GM13976 (cell line): ENCODE results near the gene SMAD5.

Experiments used
- DNase-seq: peaks from one replicate; pipeline ENCODE4 v3.0.0; 2012; ENCODE audit warnings: low spot score
- CTCF ChIP-seq: IDR thresholded peaks from 2 replicates; pipeline ENCODE4 v1.5.1; 2012; ENCODE audit warnings: borderline replicate concordance, mild to moderate bottlenecking; ENCODE audit not compliant: insufficient read depth; ENCODE audit errors: extremely low read depth, missing control alignments, control extremely low read depth
- in situ Hi-C: fragments of 300-500 bp; cut with MboI; formaldehyde crosslinking; loops from one replicate; pipeline ENCODE4 v1.12.0; 2022; ENCODE audit warnings: low sequenced_read_pairs, mixed read lengths, inconsistent platforms; ENCODE audit not compliant: unreplicated experiment

The SMAD5 gene

DNA sequence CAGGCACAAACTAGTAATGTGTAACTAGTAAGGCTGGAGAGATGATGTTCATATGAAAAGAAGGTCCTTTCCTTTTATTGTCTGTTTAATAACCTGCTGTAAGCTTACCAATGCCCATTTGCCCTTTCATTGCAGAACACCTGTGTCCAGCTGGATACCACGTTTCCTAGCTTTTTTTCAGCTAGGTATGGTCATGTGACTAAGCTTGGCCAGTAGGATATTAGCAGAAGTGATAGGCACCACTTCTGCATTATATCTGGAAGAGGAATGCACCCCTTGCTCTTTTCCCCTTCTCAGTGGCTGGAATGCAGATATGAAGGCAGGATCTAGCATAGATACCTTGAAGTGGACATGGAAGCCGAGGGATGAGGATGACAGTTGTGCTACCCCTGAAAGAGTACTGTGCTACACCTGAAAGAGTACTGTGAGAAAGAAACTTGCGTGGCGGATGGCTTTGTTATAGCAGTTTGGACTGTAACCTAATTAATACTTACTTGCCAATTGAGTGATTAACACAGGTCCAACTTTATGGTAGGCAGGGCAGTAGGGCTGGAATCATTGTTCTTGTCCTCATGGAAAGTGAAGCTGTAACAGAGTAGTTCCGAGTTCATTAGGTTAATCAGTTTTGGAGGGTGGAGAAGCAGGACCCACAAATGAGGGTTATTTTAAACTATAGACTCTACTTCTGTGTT, 53.5 kb downstream of the SMAD5 start:
- in situ Hi-C loops, result no loop called here
- TF ChIP-seq CTCF, result no peak

GRCh38 chr5:136186796-136187195, 54.2 kb downstream of the SMAD5 start:
- no peak for TF ChIP-seq CTCF
- no peak for DNase-seq
- in situ Hi-C loops, result no loop called here

More for the DNA sequence above, 53.5 kb downstream of the SMAD5 start:
- DNase-seq, result no peak

DNA sequence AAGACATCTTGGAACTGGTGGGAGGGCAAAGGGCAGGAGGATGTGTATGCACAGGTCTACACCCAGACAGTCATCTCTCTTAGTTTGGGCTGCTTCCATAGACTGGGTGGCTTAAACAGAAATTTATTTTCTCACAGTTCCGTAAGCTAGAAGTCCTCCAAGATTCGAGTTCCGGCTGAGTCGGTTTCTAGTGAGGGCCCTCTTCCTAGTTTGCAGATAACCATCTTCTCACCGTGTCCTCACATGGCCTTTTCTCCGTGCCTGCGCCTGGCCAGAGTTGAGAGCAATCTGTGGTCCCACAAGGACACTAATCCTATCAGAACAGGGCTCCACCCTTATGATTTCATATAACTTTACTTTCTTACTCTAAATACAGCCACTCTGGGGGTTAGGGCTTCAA, 56.2 kb downstream of the SMAD5 start:
- DNase-seq, result no peak
- in situ Hi-C loops, result no loop called here
- no peak for TF ChIP-seq CTCF

GRCh38 chr5:136190091-136190720, 57.6 kb downstream of the SMAD5 start:
- DNase-seq, result no peak
- TF ChIP-seq CTCF, result no peak
- in situ Hi-C loops, result no loop called here

DNA sequence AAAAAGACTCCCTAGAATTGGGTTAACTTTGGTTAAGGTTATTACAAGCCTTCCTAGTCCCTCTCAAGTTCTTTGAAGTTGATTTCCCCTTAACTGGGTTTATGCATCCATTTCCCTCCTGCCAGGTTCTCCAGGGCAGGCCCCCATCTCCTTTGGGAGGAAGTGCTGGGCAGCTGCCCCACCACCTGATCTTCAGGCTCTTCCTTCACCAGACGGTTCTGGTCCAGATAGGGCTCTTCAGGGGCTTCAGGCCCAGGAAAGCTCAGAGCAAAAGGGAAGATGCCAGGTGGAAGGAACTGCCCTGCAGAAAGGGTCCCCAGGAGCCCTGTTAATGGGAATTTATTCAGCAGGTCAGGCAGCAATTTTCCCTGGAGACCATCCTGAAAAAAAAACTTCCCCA, 58.3 kb downstream of the SMAD5 start:
- TF ChIP-seq CTCF, result no peak
- no peak for DNase-seq
- in situ Hi-C loops, result no loop called here

- no peak for TF ChIP-seq CTCF
- in situ Hi-C loops, result no loop called here
- DNase-seq, result no peak
Measured at GRCh38 chr5:136191304-136192014, 58.8 kb downstream of the SMAD5 start.
